Neural progenitor cell (in vitro differentiated cells): Measurements from ENCODE around the gene ANKDD1B. TPM values are rescaled to one million over a fixed set of nuclear protein-coding genes. Genes with fewer than 3 reads are reported as not detected.

Experiments
- DNase-seq: peaks from one replicate; pipeline ENCODE4 v3.0.0-alpha.2; 2016; ENCODE audit warnings: low spot score
- H2AFZ ChIP-seq: fragments of 200-600 bp; sonication (generic); replicated peaks from 2 replicates; pipeline ENCODE4 v1.6.1; 2016; ENCODE audit warnings: antibody characterized with exemption
- H3F3A ChIP-seq: fragments of 200-600 bp; sonication (generic); 2 replicates; pipeline ENCODE4 v1.6.1; 2016; ENCODE audit warnings: antibody characterized with exemption, low read depth
- H3K27ac ChIP-seq: fragments of 200-600 bp; sonication (generic); 2 replicates; pipeline ENCODE4 v1.5.1; 2016; ENCODE audit warnings: mild to moderate bottlenecking
- H3K27me3 ChIP-seq: fragments of 200-600 bp; sonication (generic); 2 replicates; pipeline ENCODE4 v1.6.1; 2016; ENCODE audit warnings: mild to moderate bottlenecking, moderate library complexity
- H3K36me3 ChIP-seq: fragments of 200-600 bp; sonication (generic); 2 replicates; pipeline ENCODE4 v1.5.1; 2016
- H3K4me1 ChIP-seq: fragments of 200-600 bp; sonication (generic); 2 replicates; pipeline ENCODE4 v1.6.1; 2016; ENCODE audit warnings: mixed run types
- H3K4me2 ChIP-seq: fragments of 200-600 bp; sonication (generic); 2 replicates; pipeline ENCODE4 v1.6.1; 2016
- H3K4me3 ChIP-seq: fragments of 200-600 bp; sonication (generic); 2 replicates; pipeline ENCODE4 v1.5.1; 2016
- H3K79me2 ChIP-seq: fragments of 200-600 bp; sonication (generic); 2 replicates; pipeline ENCODE4 v1.6.1; 2016; ENCODE audit warnings: low read depth
- H3K9ac ChIP-seq: fragments of 200-600 bp; sonication (generic); 2 replicates; pipeline ENCODE4 v1.6.1; 2016
- H3K9me3 ChIP-seq: fragments of 200-600 bp; sonication (generic); 2 replicates; pipeline ENCODE4 v1.5.1; 2016; ENCODE audit warnings: low read depth
- H4K20me1 ChIP-seq: fragments of 200-600 bp; sonication (generic); 2 replicates; pipeline ENCODE4 v1.6.1; 2016; ENCODE audit warnings: low read depth
- H3K27ac Mint-ChIP-seq: 3 replicates; pipeline ENCODE4 v1.8.0; 2021; ENCODE audit warnings: mixed read lengths
- H3K27me3 Mint-ChIP-seq: 2 replicates; pipeline ENCODE4 v1.8.0; 2022; ENCODE audit warnings: low read depth, mild to moderate bottlenecking, inconsistent platforms, moderate library complexity, mixed read lengths; ENCODE audit not compliant: insufficient read depth
- H3K36me3 Mint-ChIP-seq: 3 replicates; pipeline ENCODE4 v1.8.0; 2021; ENCODE audit warnings: mixed read lengths
- H3K4me1 Mint-ChIP-seq: 3 replicates; pipeline ENCODE4 v1.8.0; 2021; ENCODE audit warnings: mixed read lengths
- H3K4me3 Mint-ChIP-seq: 3 replicates; pipeline ENCODE4 v1.8.0; 2021; ENCODE audit warnings: mild to moderate bottlenecking, moderate library complexity, mixed read lengths
- H3K9me3 Mint-ChIP-seq: 3 replicates; pipeline ENCODE4 v1.8.0; 2020; ENCODE audit warnings: mixed read lengths
- CTCF ChIP-seq: fragments of 200-600 bp; sonication (generic); IDR thresholded peaks from 2 replicates; pipeline ENCODE4 v1.5.1; 2017; ENCODE audit warnings: antibody characterized with exemption, mild to moderate bottlenecking
- EZH2 ChIP-seq: fragments of 200-600 bp; sonication (generic); IDR thresholded peaks from 2 replicates; pipeline ENCODE4 v1.6.1; 2017; ENCODE audit warnings: antibody characterized with exemption, mild to moderate bottlenecking, moderate library complexity
- EZH2phosphoT487 ChIP-seq: fragments of 200-600 bp; sonication (generic); IDR thresholded peaks from 2 replicates; pipeline ENCODE4 v1.6.1; 2017; ENCODE audit warnings: antibody characterized with exemption
- small RNA-seq: library from RNA; depleted of rRNA; stranded (forward); fragments of <200 nt; gene quantifications from one replicate; pipeline ENCODE3, GENCODE V24; 2015
- total RNA-seq: library from RNA; depleted of rRNA; stranded (reverse); fragments of >200 nt; gene quantifications from 2 replicates; pipeline ENCODE4 v1.2.3, GENCODE V29; 2015; ENCODE audit warnings: low replicate concordance

ANKDD1B gene
- total RNA-seq, 1 donor from 2014 or later = 0.60 TPM

DNA sequence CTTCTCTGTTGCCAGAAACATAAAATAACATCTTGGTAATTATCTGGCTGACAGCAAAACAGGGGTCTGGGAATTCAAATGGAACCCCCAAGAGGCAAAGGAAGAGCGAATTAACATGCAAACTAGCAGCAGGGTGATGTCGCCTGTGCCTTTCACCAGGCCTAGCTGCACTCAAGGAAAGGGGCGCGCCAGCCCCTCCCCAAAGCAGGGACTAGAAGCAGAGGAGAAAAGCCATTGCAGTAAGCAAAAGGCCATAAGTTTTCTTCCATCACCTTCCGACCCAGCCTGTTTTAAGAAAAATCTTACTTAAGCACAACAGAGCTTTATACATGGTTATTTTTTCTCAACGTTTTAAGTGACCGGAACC lies 105.4 kb downstream of the ANKDD1B start:
- H3K4me1 Mint-ChIP-seq = peaks cover 13% of the 10 kb centered on the region
- peak overlapping the region; percentile 92 for H2AFZ ChIP-seq
- DNase-seq = peak; percentile 52

DNA sequence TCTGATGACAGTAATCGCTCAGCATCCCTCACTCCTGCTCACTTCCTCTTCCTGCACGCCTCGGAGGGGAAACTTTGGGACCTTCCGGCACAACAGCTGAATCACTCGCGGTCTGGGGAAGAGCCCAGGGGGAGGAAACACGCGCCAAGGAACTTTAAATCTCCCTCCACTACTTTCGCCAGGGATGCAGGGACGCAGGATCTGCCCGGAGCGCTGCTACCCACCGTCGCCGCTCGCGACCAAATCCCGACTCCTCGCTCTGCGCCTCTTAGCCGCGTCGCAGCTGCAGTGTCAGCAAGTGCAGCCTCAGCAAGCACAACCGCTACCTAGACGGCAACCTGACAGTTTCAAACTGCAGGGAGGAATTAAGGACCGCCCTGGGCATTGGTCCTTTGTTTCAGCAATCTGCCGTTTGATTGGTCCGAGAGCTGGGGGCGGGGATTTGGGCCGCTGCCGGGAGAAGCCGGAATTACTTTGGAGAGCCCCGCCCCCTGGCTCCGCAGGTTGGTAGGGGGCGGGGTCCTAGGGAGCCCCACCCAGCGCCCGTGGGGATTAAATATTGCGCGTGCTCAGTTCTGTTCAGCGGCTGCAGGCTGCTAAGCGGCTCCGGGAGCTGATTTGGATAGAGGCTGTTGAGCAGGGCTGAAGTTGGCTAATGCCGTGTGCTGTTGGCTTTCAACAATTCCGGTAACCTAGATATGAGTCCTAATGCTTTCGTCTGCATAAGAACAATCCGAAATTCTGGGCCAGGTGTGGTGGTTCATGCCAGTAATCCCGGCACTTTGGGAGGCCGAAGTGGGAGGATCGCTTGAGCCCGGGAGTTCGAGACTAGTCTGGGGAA lies 106.0 kb downstream of the ANKDD1B start, which contains the start of gene POC5:
TSS of gene POC5 (minus strand) at position 356 of the 841 bp plus-strand sequence. CDS start 4,500 bp downstream, outside the sequence.
- no peaks in the 10 kb centered on the region for H3K9me3 Mint-ChIP-seq
- peaks cover 28% of the 10 kb centered on the region for H3K79me2 ChIP-seq
- H3K36me3 ChIP-seq = peaks cover 6% of the 10 kb centered on the region
- peaks cover 13% of the 10 kb centered on the region for H3K4me1 Mint-ChIP-seq
- peak within 1 kb of the TSS; percentile 92 for H2AFZ ChIP-seq
- H3K4me3 ChIP-seq = peak within 1 kb of the TSS; percentile 84
- peaks cover 7% of the 10 kb centered on the region for H3K27me3 ChIP-seq
- H3K4me2 ChIP-seq = peak within 1 kb of the TSS; percentile 98
- peak within 1 kb of the TSS; percentile 88 for H3K27ac Mint-ChIP-seq
- H3K9me3 ChIP-seq = no peaks in the 10 kb centered on the region
- TF ChIP-seq EZH2 (no peak), EZH2phosphoT487 (no peak), CTCF (no peak)
- H3K9ac ChIP-seq = peak within 1 kb of the TSS; percentile 69
- peak within 1 kb of the TSS; percentile 99 for H3K4me3 Mint-ChIP-seq
- H3K36me3 Mint-ChIP-seq = peaks cover 9% of the 10 kb centered on the region
- H4K20me1 ChIP-seq = no peaks in the 10 kb centered on the region
- DNase-seq = peak; percentile 98
- peaks cover 10% of the 10 kb centered on the region for H3F3A ChIP-seq
- peak within 1 kb of the TSS; percentile 73 for H3K27ac ChIP-seq
- peaks cover 10% of the 10 kb centered on the region for H3K4me1 ChIP-seq
- peaks cover 6% of the 10 kb centered on the region for H3K27me3 Mint-ChIP-seq

More for the DNA sequence above, 105.4 kb downstream of the ANKDD1B start:
- TF ChIP-seq EZH2 (no peak), EZH2phosphoT487 (no peak), CTCF (no peak)
- Histone ChIP-seq H3K4me3 (peak overlapping the region; percentile 84), H3K4me2 (peak overlapping the region; percentile 98), H3K79me2 (peaks cover 32% of the 10 kb centered on the region), H3K9me3 (no peaks in the 10 kb centered on the region), H3K36me3 (peaks cover 6% of the 10 kb centered on the region), H4K20me1 (no peaks in the 10 kb centered on the region), H3K9ac (peak overlapping the region; percentile 69), H3K27me3 (peaks cover 7% of the 10 kb centered on the region), H3K27ac (peak overlapping the region; percentile 73), H3K4me1 (peaks cover 10% of the 10 kb centered on the region), H3F3A (peaks cover 10% of the 10 kb centered on the region)
- Mint-ChIP-seq H3K9me3 (no peaks in the 10 kb centered on the region), H3K27me3 (peaks cover 6% of the 10 kb centered on the region), H3K36me3 (peaks cover 9% of the 10 kb centered on the region), H3K4me3 (peak overlapping the region; percentile 99), H3K27ac (peak overlapping the region; percentile 88)

DNA sequence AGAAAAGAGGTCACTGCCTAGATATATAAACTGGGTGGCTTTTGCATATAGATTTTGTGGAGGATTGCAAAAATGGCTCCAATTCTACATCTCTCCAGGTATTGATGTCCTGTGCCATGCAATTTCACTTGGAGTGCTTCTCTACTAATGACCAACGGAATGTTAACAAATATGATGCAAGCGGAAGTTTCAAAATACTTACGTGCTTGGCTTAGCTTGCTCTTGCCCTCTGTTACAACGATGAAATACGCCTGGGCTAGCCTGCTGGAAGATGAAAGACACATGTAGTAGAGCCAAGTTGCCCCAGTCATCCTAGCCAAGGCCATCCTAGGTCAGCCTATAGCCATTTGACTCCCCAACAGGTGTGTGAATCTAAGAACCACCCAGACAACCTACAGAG lies 109.6 kb downstream of the ANKDD1B start:
- no peaks in the 10 kb centered on the region for H4K20me1 ChIP-seq
- H3K79me2 ChIP-seq = peaks cover 10% of the 10 kb centered on the region
- H3K36me3 Mint-ChIP-seq = no peaks in the 10 kb centered on the region
- H3K27ac Mint-ChIP-seq = no peak overlapping the region
- no peak overlapping the region for H3K27ac ChIP-seq
- no peak overlapping the region for H3K9ac ChIP-seq
- H3K9me3 ChIP-seq = peaks cover 4% of the 10 kb centered on the region
- H3K36me3 ChIP-seq = no peaks in the 10 kb centered on the region
- no peak overlapping the region for H3K4me2 ChIP-seq
- no peak overlapping the region for H3K4me3 ChIP-seq
- peaks cover 2% of the 10 kb centered on the region for H3K4me1 Mint-ChIP-seq
- H3K27me3 ChIP-seq = peaks cover 7% of the 10 kb centered on the region
- H3F3A ChIP-seq = peaks cover 10% of the 10 kb centered on the region
- DNase-seq = no peak
- no peak overlapping the region for H2AFZ ChIP-seq
- H3K27me3 Mint-ChIP-seq = peaks cover 4% of the 10 kb centered on the region
- H3K9me3 Mint-ChIP-seq = no peaks in the 10 kb centered on the region
- H3K4me1 ChIP-seq = peaks cover 7% of the 10 kb centered on the region
- TF ChIP-seq EZH2phosphoT487 = no peak
- TF ChIP-seq CTCF = no peak
- no peak for TF ChIP-seq EZH2
- H3K4me3 Mint-ChIP-seq = no peak overlapping the region

Small RNAs within 50 kb of the gene (small RNA-seq; reads per million reads assigned to genes)
- not detected for gene RNU6-680P

Other genes with a start within 250 kb of the ANKDD1B start
- 37.3 and 50.4 TPM in 2 replicates for gene CERT1, start 99.8 kb upstream of the ANKDD1B start, total RNA-seq
- gene POLK, start 99.6 kb upstream of the ANKDD1B start, total RNA-seq = 22.0 and 30.9 TPM in 2 replicates
- 31.2 and 58.2 TPM in 2 replicates for gene POC5, start 106.0 kb downstream of the ANKDD1B start, total RNA-seq